K562 (cell line): ENCODE results near the gene PIK3R2. TPM values are rescaled to one million over a fixed set of nuclear protein-coding genes. Genes with fewer than 3 reads are reported as not detected.
A peak's percentile ranks its signal among the peaks of the same experiment; 100 is the strongest.

Experiments
- BRF2 ChIP-seq: IDR thresholded peaks from 3 replicates; pipeline ENCODE4 v1.6.1; 2011; ENCODE audit warnings: borderline replicate concordance, mild to moderate bottlenecking; ENCODE audit not compliant: insufficient read length, insufficient read depth
- HOMEZ ChIP-seq: fragments of 250-450 bp; sonication (Bioruptor Pico); IDR thresholded peaks from 2 replicates; pipeline ENCODE4 v1.4.0; 2020; ENCODE audit warnings: mild to moderate bottlenecking, moderate library complexity
- MGA ChIP-seq: fragments of 450-650 bp; IDR thresholded peaks from 2 replicates; pipeline ENCODE4 v1.6.1; 2016; ENCODE audit warnings: mild to moderate bottlenecking, moderate library complexity
- MITF ChIP-seq: IDR thresholded peaks from 2 replicates; pipeline ENCODE4 v1.6.1; 2014; ENCODE audit warnings: antibody characterized with exemption
- NR2C1 ChIP-seq, 2 experiments: fragments of 450-650 bp; IDR thresholded peaks; 2 replicates each; pipeline ENCODE4 v1.6.1; 2017; ENCODE audit warnings: mild to moderate bottlenecking in 2 of 2, antibody characterized with exemption in 1 of 2, inconsistent platforms in 1 of 2, missing compliant biosample characterization in 1 of 2, missing genetic modification characterization in 1 of 2
- RBFOX2 ChIP-seq: fragments of 200-400 bp; formaldehyde crosslinking; IDR thresholded peaks from 2 replicates; pipeline ENCODE4 v1.6.1; 2017; ENCODE audit warnings: low read depth, mild to moderate bottlenecking, low read length, moderate library complexity
- RBM14 ChIP-seq: fragments of 200-400 bp; formaldehyde crosslinking; IDR thresholded peaks from 2 replicates; pipeline ENCODE4 v1.6.1; 2018; ENCODE audit warnings: low read depth, mild to moderate bottlenecking, low read length, moderate library complexity, borderline replicate concordance; ENCODE audit not compliant: insufficient read depth
- ZNF449 ChIP-seq: fragments of 250-450 bp; sonication (Bioruptor Pico); IDR thresholded peaks from 2 replicates; pipeline ENCODE4 v1.8.0; 2022; ENCODE audit warnings: moderate library complexity, mild to moderate bottlenecking, inconsistent platforms
- polyA plus RNA-seq, 8 experiments: library from polyadenylated mRNA; depleted of rRNA in 4 of 8; stranded (reverse) in 5 of 8; unstranded in 3 of 8; fragments of >200 nt; fragmentation: Nextera tagmentation in 2 of 8; fragmentation: Illumina TruSeq in 1 of 8; extraction: Ambion mirVana in 2 of 8; extraction: Trizol in 1 of 8; gene quantifications; 2 replicates each; pipeline versions ENCODE4 v1.2.1 to v1.2.3, GENCODE V29; 2011 to 2014; ENCODE audit warnings: inconsistent platforms in 1 of 8, missing spikeins in 1 of 8
- total RNA-seq, 7 experiments: library from RNA; depleted of rRNA in 6 of 7; stranded (reverse); fragments of >200 nt in 6 of 7; fragmentation: Illumina TruSeq in 2 of 7; extraction: Trizol in 2 of 7; gene quantifications; 2 replicates each; pipeline versions ENCODE4 v1.2.1 to v1.2.3, GENCODE V29; 2011 to 2021; ENCODE audit warnings: low replicate concordance in 1 of 7

PIK3R2 gene
- total and polyA plus RNA-seq, 9 of the 15 experiments (the other 6 are each of a cell fraction or from before 2014, with no cell fraction given) = 0.39 to 37.9 (median 5.3) TPM

- TF ChIP-seq MGA (peak; percentile 14; the same call in 1 of the 2 replicates), ZNF449 (CRISPR knock-in tag) (no peak), RBM14 (no peak), BRF2 (no peak), HOMEZ (CRISPR knock-in tag) (no peak), RBFOX2 (peak; percentile 75), MITF (no peak), NR2C1 (IDR thresholded peaks at IDR 0.05) (no peak), NR2C1 (tag; IDR thresholded peaks at IDR 0.05) (no peak)
Measured at GRCh38 chr19:18205200-18205892, 52.4 kb downstream of the PIK3R2 start (continued).
